ENCODE data around the gene PIGL.

DNA sequence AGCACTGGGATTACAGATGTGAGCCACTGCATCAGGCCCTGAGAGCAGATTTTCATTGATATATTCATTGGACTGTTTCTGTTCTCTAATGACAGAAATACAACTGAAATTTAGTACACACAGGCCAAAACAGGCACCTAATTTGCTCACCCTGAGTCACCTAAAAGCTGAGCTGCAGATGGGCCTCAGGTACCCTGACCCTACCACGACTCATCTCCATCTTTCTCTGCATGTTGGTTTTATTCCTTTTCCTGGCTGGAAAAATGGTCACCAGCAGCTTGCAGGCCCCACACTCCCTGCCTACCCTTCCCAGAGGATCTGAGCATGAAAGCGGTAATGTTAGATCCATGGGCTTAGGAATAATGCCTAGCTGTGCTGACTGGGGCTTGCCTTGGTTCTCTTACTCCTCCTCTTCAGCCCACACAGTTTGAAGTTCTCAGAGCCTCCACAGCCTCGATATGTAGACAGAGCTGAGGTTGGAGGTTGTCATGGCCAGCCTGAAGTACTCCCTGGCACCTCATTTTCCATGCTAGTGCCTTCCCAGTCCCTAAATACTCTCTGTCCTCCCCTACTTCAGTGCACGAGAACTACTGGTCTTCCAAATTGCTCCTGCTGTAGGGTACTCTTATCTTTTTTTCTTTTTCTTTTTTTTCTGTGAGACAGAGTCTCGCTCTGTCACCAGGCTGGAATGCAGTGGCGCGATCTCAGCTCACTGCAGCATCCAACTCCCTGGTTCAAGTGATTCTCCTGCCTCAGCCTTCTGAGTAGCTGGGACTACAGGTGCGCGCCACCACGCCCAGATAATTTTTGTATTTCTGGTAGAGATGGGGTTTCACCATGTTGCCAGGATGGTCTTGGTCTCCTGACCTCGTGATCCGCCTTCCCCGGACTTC, 85.2 kb downstream of the PIGL start:
- no peak for TF ChIP-seq CTCF (conservative IDR thresholded peaks at IDR 0.05; ENCODE audit: low read length)
- no peak for TF ChIP-seq EZH2phosphoT487 (IDR thresholded peaks at IDR 0.05; ENCODE audit: borderline replicate concordance)
